Neural progenitor cell (in vitro differentiated cells): ENCODE results near the gene NPPC.

ENCODE experiments used
- CTCF ChIP-seq: fragments of 200-600 bp; sonication (generic); IDR thresholded peaks from 2 replicates; pipeline ENCODE4 v1.5.1; 2017; ENCODE audit warnings: antibody characterized with exemption, mild to moderate bottlenecking
- EZH2 ChIP-seq: fragments of 200-600 bp; sonication (generic); IDR thresholded peaks from 2 replicates; pipeline ENCODE4 v1.6.1; 2017; ENCODE audit warnings: antibody characterized with exemption, mild to moderate bottlenecking, moderate library complexity
- EZH2phosphoT487 ChIP-seq: fragments of 200-600 bp; sonication (generic); IDR thresholded peaks from 2 replicates; pipeline ENCODE4 v1.6.1; 2017; ENCODE audit warnings: antibody characterized with exemption

DNA sequence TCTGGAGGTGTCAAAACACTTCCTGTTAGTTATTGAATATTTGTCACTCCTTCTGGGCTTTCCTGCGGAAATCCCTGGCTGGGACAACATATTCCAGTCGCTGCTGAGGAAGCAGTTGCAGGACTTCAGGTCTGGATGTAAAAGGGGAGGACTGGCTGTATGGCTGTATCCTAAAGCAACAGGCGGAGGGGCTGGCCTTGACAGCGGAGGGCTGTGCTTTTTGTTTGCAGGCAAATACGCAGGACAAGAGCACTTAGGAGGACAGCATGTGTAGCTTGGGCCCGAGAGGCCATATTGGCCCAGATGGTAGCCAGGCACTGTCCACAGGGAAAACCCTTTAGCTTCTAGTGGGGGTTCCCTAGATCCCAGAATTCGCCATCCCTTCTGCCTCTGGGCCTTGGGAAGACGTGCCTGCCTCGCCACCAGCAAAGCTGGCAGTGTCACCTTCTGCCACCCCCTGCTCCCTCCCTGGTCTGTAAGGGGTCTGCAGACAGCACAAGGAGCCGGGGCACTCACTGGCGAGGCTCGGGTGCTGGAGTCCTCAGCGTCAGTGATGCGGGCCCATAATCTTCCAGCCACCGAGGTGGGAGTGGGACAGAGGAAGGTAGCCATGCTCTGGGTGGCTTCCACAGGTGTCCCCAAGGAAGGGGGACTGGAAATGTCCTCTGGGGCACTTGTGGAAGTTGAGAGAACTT is 6.7 kb downstream of the NPPC start:
- TF ChIP-seq CTCF, result no peak
- no peak for TF ChIP-seq EZH2phosphoT487
- TF ChIP-seq EZH2, result no peak
